HFFc6 (cell line): ENCODE data around the gene JUP. TPM values are rescaled to one million over a fixed set of nuclear protein-coding genes. Genes with fewer than 3 reads are reported as not detected.

Experiments used
- DNase-seq: peaks from one replicate; pipeline ENCODE4 v3.0.0-alpha.2; 2018
- H3K27ac Mint-ChIP-seq: 2 replicates; pipeline ENCODE4 v1.8.0; 2020; ENCODE audit warnings: mild to moderate bottlenecking, mixed read lengths
- H3K27me3 Mint-ChIP-seq: 2 replicates; pipeline ENCODE4 v1.8.0; 2021; ENCODE audit warnings: mild to moderate bottlenecking, moderate library complexity, mixed read lengths; ENCODE audit not compliant: insufficient read depth
- H3K36me3 Mint-ChIP-seq: 2 replicates; pipeline ENCODE4 v1.8.0; 2021; ENCODE audit warnings: low read depth, mixed read lengths
- H3K4me1 Mint-ChIP-seq: 2 replicates; pipeline ENCODE4 v1.8.0; 2020; ENCODE audit warnings: low read depth, mixed read lengths
- H3K4me3 Mint-ChIP-seq: 2 replicates; pipeline ENCODE4 v1.8.0; 2020; ENCODE audit warnings: mild to moderate bottlenecking, moderate library complexity, mixed read lengths
- H3K9me3 Mint-ChIP-seq: 2 replicates; pipeline ENCODE4 v1.8.0; 2020; ENCODE audit warnings: mild to moderate bottlenecking, mixed read lengths
- CTCF ChIP-seq: fragments of 200-600 bp; sonication (generic); IDR thresholded peaks from 2 replicates; pipeline ENCODE4 v1.5.0; 2021; ENCODE audit warnings: antibody characterized with exemption, mild to moderate bottlenecking
- total RNA-seq, 6 experiments: library from RNA; stranded (reverse); fragmentation: NEBNext Ultra II Directional; extraction: Animal tissue kit (Norgen Biotek cat#: 25700); gene quantifications; 2 replicates in 1 of 6; 3 replicates in 5 of 6; pipeline ENCODE4 v1.2.3, GENCODE V29; 2021

The JUP gene
- total RNA-seq, 6 experiments from 2014 or later, result 1.5 to 9.1 (median 1.9) TPM

GRCh38 chr17:41769985-41770384 lies 16.5 kb downstream of the JUP start:
- Mint-ChIP-seq H3K36me3 (no peaks in the 10 kb centered on the region), H3K4me1 (peaks cover 14% of the 10 kb centered on the region), H3K27me3 (peaks cover 2% of the 10 kb centered on the region; the same call in 1 of the 2 replicates), H3K4me3 (no peak overlapping the region), H3K9me3 (no peaks in the 10 kb centered on the region), H3K27ac (no peak overlapping the region)
- no peak for DNase-seq
- TF ChIP-seq CTCF, result no peak

- TF ChIP-seq CTCF, result no peak
- H3K27me3 Mint-ChIP-seq, result peaks cover 2% of the 10 kb centered on the region; the same call in 1 of the 2 replicates
- peaks cover 14% of the 10 kb centered on the region for H3K4me1 Mint-ChIP-seq
- no peak for DNase-seq
- no peak overlapping the region for H3K4me3 Mint-ChIP-seq
- no peaks in the 10 kb centered on the region for H3K9me3 Mint-ChIP-seq
- no peak overlapping the region for H3K27ac Mint-ChIP-seq
- no peaks in the 10 kb centered on the region for H3K36me3 Mint-ChIP-seq
These were observed 17.1 kb downstream of the JUP start for GRCh38 chr17:41769346-41769862.

- no peaks in the 10 kb centered on the region for H3K9me3 Mint-ChIP-seq
- peaks cover 2% of the 10 kb centered on the region; the same call in 1 of the 2 replicates for H3K27me3 Mint-ChIP-seq
- peaks cover 12% of the 10 kb centered on the region for H3K4me1 Mint-ChIP-seq
- no peak for TF ChIP-seq CTCF
- no peak overlapping the region for H3K27ac Mint-ChIP-seq
- no peak overlapping the region for H3K4me3 Mint-ChIP-seq
- DNase-seq, result no peak
- H3K36me3 Mint-ChIP-seq, result no peaks in the 10 kb centered on the region
These were observed 17.7 kb downstream of the JUP start for GRCh38 chr17:41768682-41769288.

GRCh38 chr17:41767324-41768042 lies 19.0 kb downstream of the JUP start:
- no peak for TF ChIP-seq CTCF
- no peak overlapping the region for H3K27ac Mint-ChIP-seq
- no peaks in the 10 kb centered on the region for H3K4me1 Mint-ChIP-seq
- H3K9me3 Mint-ChIP-seq, result no peaks in the 10 kb centered on the region
- H3K36me3 Mint-ChIP-seq, result no peaks in the 10 kb centered on the region
- DNase-seq, result no peak
- no peak overlapping the region for H3K4me3 Mint-ChIP-seq
- no peaks in the 10 kb centered on the region for H3K27me3 Mint-ChIP-seq

GRCh38 chr17:41766135-41766534 lies 20.4 kb downstream of the JUP start:
- Mint-ChIP-seq H3K9me3 (no peaks in the 10 kb centered on the region), H3K27ac (no peak overlapping the region), H3K4me3 (no peak overlapping the region), H3K27me3 (peaks cover 4% of the 10 kb centered on the region), H3K4me1 (no peaks in the 10 kb centered on the region), H3K36me3 (no peaks in the 10 kb centered on the region)
- no peak for DNase-seq
- no peak for TF ChIP-seq CTCF
